GM18907 (cell line): ENCODE results near the gene C10orf62.

ENCODE experiments used
- ATAC-seq: cut with Tn5 transposase; IDR thresholded peaks from one replicate; pipeline ENCODE4 v1.9.1; 2021; ENCODE audit warnings: mild to moderate bottlenecking, moderate library complexity; ENCODE audit not compliant: unreplicated experiment

Gene C10orf62

DNA sequence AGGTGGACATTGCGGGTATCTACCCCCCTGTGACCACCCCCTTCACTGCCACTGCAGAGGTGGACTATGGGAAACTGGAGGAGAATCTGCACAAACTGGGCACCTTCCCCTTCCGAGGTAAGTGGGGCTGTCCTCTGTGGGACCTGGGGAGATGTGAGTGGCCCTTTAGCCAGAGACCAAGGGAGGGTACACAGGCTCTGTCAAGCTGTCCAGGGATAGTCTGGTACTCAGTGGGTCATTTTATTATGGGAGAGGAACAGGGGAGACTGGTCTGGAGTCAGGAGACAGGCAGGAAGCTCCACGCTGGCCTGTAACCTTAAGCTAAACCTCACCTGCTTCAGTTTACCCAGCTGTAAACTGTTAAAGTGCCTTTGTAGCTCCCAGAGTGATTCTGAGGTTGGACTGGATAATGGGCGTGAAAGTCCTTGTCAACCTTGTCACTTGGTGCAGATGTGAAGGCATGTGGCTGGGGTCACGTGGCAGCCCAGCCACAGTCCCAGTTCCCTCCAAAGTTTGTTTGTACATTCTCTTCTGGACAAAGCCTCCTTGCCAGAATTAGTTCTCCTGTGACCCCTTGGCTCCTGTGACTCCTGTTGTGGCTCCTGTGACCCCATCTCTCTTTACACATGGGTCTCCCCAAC lies 4.6 kb upstream of the C10orf62 start:
- no peak for ATAC-seq

DNA sequence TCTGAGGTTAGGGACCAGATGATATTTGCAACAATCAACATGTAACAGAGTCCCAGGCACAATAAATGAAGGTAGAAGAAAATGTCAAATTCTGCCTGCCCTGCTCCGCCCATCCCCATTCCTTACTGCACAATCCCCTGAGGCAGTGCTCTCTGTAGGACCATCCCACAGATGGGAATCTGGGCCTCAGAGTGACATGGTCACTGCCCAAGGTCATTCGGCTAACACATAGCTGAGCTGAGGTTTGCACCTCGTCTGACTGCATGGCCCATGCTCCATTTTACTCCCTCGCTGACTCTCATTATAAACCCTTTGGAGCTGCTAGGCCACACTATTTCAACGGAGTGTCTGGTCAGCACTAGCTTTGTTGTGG lies 4.1 kb upstream of the C10orf62 start:
- no peak for ATAC-seq

DNA sequence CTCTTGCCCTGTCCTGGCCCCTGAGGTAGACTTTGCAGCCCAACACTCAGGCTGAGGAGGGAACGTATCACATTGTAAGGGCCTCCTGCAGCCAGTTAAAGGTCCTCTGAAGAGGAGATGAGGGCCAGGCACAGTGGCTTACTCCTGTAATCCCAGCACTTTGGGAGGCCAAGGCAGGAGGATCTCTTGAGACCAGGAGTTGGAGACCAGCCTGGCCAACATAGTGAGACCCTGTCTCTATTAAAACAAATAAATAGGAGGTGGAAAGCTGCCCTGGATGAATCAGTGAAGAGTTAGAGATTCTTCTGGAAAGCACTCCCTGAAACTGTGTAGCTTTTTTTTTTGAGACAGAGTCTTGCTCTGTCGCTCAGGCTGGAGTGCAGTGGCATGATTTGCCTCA lies 2.3 kb upstream of the C10orf62 start:
- ATAC-seq, result no peak

DNA sequence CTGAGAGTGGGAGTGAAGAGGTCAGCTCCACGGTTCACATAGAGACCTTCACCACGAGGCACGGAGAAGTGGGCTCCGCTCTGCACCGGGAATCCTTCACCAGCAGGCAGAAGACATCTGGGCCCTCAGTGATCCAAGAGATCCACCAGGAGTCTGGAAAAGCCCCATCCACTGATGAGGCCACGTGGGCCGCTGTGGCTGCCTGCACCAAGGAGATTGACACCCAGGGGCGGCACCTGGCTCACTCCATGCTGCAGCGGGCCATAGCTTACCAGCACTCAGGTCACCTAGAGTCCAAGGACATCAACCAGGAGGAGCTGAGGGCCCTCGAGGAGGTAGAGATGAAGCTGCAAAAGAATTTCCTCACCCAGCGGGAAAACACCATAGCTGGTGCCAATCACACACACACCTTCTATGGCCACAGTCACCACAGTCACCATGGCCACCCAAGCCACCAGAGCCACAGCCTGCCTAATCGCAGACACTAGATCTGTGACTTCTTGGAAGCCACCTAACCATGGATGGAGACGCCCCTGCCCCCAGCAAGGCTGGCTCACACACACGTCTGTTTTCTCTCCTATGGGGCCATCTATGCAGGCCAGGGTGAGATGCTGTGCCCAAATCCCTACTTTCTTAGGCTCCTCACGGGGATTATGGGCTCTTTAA lies 694 bp downstream of the C10orf62 start:
- no peak for ATAC-seq

DNA sequence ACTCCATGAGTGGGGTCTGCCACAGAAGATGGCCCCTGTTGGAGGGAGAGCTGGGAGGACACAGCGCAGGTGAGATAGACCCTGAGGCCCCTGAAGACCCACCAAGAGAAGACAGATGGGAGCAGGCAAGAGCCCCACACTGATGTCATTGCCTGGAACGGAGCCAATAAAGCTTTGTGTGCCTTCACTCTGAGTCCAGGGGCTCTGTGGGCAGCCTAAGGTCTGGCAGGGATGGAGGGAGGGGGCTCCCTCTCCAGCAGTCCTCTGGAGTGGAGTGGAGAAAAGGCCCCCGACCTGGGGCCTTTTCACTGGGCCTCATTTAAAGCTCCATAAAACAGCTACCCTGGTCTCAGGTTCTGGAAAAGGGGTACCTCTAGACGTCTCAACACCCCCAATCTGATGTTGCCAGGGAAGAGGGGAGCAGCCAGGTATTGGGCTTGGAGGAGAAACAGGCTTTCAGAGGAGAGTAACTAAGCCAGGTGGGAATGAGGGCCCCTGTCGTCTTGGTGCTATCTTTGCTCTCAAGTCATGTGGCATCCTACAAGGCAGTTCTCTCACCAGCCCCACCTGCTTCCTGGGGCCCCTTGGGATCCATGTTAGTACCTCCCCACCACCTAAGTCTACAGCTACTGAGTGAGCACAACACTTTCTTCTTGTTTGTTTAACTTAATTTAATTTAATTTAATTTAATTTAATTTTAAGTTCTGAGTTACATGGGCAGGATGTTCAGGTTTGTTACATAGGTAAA lies 1.4 kb downstream of the C10orf62 start:
- no peak for ATAC-seq

DNA sequence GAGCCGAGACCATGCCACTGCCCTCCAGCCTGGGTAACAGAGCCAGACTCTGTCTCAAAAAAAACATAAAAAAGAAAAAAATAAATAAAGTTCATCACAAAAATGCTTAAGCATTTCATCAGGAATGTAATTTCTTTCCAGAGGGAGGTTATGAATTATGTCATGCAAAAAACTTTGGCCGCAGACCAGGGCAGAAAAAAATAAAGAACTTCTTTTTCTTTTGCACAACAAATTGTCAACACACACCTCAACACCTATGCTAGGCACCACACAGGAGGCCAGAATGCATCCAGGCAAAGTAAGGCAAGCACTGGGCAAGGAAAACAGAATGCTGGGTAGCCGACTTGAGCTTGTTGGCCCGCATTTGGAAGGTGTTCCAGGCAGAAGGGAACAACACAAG lies 3.9 kb downstream of the C10orf62 start:
- ATAC-seq, result no peak

DNA sequence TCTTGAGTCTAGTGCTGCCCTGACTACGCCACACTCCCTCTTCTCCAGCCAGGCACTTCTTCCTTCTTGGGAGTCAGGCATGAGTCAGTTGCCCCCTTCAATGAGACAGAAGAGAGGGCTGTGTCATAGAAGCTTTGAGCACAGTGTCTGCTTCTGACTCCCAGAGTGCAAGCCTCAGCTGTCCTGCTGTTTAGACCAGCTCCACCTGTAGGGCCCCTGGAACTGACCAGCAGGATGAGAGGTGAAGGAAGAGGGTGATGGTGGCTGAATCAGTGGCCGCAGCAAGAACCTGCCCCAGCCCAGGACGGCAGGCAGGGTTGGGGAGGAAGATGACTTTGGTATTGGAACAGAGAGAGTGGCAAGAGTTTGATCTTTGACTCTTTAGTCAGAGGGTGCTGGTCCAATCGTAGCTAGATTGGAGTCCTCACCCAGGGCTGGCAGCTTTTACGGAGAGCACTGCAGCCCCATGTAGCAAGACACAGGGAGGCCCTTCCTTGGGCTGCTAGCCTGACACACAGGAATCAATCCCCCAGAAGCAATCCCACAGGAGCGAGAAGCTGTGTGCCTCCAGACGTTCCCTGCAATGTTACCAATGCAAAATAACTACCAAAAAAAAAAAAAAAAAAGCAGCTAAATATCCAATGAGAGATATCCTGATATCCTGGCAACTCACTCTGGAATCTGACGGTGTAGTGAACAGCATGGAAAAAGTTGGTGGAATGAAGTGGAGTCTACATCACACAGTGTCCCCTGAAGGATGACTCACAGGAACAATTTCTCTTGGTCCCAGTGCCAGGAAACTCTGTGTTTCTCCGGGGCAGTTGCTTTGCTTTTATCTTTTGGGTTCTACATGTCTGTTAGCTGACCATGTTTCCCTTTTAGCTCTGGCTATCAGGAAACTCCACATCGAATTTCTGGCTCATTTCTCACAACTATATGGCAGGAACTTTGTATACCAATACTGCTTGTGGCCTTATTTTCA lies 6.9 kb downstream of the C10orf62 start:
- no peak for ATAC-seq

DNA sequence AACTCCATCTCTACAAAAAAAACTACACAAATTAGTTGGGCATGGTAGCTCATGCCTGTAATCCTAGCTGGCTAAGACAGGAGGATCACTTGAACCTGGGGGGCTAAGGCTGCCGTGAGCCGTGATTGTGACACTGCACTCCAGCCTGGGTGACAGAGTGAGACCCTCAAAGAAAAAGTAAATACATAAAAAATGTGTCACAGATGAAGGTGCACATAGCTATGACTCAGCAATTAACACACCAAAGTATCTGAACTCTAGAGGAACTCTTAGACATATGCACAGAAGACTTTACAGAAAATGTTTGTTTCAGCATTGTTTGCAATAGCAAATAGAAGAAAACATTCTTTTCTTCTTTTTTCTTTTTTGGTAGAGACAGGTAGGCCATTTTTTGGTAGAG lies 8.3 kb downstream of the C10orf62 start:
- no peak for ATAC-seq

DNA sequence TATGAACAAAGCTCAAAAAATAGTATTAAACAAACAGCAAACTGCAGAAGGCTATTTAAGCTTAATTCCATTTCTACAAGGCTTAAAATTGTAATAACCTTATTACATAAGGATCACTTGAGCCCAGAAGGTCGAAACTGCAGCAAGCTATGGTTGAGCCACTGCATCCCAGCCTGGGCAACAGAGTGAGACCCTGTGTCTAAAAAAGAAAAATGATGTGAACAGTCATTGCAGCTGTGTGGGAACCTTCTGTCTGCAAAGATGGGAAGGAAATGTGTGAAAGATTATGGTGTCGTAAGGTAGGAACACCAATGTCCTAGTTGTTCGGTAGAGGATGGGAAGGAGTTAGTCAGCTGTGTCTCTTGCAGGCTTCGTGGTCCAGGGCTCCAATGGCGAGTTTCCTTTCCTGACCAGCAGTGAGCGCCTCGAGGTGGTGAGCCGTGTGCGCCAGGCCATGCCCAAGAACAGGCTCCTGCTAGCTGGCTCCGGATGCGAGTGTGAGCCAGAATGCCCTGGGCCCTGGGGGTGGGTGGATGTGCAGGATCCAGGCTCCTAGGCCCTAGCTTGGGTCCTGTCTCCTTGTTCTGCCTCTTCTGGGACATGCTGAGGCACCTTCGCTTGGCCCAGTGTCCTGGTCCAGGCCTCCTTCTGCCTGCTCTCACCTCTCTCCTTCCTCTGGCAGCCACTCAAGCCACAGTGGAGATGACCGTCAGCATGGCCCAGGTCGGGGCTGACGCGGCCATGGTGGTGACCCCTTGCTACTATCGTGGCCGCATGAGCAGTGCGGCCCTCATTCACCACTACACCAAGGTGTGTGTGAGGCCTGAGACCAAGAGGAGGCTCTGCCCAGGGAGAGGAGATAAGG lies 9.1 kb downstream of the C10orf62 start:
- ATAC-seq, result no peak

DNA sequence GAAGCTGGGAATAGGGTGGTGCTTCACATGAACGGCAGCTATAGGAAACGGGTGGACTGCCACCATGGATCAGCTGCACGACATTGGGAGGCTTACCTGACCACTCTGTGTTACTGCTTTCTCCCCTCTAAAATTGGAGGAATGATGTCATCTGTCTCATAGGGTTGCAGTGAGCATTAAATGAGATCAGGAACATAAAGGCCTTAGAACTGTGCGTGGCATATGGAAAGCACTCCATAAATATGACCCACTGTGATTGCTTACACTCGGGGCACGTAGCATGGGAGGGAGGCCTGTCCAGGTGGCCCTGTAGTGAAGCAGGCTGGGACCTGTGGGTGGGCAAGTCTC lies 9.7 kb downstream of the C10orf62 start:
- ATAC-seq, result no peak

DNA sequence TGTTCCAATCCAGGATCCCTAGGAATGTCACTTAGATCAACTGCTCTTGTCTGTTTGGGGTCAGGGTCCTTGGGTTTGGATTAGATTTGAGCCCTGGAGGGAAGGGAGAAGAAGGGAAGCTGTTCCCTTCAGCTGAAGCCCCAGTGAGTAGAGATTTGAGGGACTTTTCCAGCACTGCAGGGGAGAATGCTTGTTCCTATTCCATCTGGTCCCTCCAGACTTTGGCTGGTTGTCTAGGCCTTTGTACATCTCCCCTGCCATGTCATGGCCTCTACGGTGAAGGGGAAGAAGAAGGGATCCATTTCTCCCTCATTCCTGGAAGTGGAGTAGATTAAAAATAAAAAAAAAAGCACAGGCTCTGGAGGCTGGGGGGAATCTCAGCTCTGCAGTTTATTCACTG lies 11.1 kb downstream of the C10orf62 start:
- no peak for ATAC-seq

DNA sequence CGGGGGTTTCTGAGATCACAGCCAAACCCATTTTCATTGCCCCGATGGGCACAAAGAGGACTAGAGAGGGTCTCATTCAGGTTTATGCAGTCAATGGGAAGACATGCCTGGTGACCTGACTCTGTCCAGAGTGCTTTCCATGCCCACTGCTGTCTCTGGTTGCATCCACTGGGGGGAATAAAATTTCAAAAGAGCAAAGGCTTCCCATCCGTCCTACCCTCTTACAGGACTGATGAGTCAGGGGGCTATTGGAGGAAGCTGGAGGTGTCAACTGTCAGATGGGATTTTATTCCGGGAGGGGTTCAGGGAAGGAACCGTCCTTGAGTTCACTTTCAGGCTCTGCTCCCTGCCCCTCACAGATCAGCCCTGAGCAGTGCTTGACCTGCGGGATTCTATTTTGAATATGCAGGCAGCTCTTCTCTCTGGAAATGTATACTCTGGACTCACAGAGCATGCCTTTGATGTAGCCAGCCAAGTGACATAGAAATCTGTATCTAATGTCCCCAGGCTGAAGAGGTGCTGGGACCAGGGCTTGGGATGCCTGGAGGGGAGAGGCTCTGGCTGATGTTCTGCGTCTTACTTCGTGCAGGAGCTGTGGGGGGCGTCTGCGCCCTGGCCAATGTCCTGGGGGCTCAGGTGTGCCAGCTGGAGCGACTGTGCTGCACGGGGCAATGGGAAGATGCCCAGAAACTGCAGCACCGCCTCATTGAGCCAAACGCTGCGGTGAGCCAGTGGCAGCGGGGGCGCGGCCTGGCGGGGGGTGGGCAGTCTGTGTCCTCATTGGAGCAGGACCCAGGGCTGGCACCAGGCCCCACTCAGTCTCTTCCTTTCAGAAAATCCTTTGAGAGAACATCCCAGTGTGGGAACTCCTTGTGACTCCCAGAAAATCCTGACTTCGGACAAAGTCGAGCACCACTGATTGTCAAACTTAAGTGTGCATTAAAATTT lies 12.0 kb downstream of the C10orf62 start:
- ATAC-seq, result no peak

DNA sequence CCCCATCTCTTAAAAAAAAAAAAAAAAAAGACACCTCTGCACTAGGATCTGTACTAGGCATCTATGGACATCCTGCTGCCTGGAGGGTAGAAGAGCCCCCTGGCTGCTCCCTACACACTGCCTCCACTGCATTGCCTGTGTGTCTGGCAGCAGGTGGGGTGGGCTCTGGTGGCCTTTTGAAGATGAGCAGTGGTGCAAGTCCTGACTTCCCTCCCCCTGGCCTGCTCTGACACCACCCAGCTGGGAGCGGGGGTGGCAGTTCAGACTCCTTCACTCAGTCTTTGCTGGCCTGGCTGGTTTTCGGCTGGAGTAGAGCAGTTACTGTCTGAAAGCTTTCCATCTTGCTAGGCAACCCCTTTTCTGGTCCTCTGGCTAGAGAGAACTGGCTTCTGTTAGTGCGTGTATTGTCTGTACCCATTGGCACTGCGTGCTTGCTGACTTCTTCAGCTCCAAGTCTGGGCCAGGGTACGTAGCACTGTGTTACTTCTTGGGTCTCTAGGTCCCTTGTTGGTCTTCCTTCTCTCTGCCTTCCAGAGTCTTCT lies 17.6 kb downstream of the C10orf62 start:
- no peak for ATAC-seq

DNA sequence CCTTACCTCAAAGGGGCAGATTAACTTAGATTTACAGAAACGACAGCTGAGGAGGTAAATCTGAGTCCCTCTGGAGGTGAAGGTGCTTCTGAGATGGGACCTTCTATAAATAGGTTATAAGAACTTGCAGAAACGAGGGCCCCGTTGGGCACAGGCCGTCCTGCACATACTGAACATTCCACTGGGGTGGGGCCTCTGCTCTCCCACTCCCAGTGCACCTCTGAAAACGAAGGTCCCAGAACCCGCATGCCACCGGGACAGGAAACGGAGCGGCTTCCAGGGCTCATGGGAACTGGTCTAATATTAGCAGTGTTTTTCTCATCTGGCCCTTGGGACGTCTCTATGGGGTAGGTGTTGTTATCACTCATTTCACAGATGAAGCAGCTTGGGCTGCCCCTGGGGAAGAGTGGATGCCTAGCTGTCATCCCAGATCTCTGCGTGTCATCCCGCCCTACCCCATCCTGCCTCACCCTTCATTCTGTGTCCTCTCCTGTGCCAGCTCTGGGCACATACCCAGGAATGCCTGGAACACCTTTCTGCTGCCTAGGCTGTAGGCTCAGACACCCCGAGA lies 19.6 kb downstream of the C10orf62 start:
- ATAC-seq, result no peak

DNA sequence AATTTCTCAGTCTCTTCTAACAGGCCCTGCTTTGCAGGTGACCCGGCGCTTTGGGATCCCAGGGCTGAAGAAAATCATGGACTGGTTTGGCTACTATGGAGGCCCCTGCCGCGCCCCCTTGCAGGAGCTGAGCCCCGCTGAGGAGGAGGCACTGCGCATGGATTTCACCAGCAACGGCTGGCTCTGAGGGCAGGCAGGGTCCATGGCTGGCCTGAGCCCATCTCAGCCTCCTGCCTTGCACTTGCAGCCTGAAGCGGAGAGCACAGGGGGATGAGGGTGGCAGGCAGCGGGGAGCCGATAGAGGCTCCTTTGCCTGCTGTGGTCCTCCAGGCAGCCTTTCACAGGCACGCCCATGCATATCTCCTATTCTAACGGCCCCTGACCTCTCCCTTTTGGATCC lies 22.0 kb downstream of the C10orf62 start:
- no peak for ATAC-seq

DNA sequence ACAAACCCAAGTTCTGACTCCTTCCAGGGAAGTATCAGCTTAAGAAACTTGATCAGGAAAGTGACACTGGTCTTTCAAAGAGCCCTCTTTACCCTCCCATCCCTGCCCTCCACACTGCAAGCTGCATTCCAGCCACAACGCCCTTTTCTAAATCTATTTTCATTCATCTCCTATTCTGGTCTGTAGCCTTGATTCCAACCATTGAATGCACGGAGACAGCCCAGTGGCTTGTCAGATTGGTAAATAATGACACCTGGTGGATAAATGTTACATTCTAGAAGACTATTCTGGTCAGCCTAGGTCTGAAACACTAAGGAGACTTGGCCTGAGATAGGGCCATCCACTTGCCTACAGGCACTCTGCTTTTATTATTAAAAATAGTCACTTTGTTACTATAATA lies 22.9 kb downstream of the C10orf62 start:
- no peak for ATAC-seq

DNA sequence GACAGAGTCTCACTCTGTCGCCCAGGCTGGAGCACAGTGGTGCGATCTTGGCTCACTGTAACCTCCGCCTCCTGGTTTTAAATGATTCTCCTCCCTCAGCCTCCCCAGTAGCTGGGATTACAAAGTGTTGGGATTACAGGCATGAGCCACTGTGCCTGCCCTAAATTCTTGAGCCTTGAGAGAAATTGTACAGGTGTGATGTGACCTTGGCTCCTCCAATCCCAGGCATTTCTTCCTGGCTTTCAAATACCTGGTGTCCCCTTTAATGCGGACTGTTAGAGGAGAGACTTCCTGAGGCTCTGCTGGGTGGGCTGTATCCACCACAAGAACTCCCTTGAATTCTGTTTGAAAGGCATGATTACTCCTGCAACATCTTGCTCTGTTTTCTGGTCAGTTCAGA lies 28.8 kb downstream of the C10orf62 start:
- ATAC-seq, result no peak

DNA sequence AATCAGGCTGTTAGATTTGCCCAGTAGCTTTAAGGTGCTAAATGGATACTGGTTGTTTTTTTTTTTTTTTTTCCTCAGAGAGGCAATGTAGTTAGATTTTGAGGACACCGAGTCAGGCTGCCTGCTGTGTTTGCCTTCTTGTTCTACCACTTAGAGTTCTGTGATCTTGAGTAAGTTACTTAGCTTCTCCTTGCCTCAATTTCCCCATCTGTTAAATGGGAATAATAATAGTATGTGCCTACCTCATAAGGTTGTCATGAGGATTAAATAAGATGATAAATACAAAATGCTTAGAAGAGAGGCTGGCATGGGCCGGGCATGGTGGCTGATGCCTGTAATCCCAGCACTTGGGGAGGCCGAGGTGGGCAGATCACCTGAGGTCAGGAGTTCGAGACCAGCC lies 29.2 kb downstream of the C10orf62 start:
- no peak for ATAC-seq

DNA sequence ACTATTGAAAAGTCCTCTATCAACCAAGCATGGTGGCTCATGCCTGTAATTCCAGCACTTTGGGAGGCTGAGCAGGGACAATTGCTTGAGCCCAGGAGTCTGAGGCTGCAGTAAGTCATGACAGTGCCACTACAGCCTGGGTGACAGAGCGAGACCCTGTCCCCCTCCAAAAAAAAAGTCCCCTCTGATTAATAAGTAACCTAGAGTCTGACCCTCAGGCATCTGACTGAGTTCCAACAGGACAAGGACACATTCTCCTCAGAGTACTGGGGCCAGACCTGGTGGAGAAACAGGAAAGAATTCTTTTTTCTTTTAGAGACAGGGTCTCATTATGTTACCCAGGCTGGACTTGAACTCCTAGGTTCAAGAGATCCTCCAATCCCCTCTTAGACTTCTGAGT lies 33.8 kb downstream of the C10orf62 start:
- no peak for ATAC-seq
